Upper lobe of left lung (tissue), 4 donors: ENCODE data around the gene M6PR.

Experiments
- CTCF ChIP-seq, 6 experiments: fragments of 450-650 bp in 4 of 6; fragments of 200-600 bp in 2 of 6; sonication (generic) in 2 of 6; IDR thresholded peaks; one replicate each; pipeline ENCODE4 v1.5.1; 2016 to 2019; ENCODE audit warnings: antibody characterized with exemption in 6 of 6
- POLR2A ChIP-seq, 4 donors: fragments of 450-650 bp; IDR thresholded peaks; one replicate each; pipeline ENCODE4 v1.5.1; 2016 to 2017; ENCODE audit warnings: antibody characterized with exemption in 4 of 4, mild to moderate bottlenecking in 2 of 4

- no peak for TF ChIP-seq CTCF (IDR thresholded peaks at IDR 0.05)
- no peak for TF ChIP-seq POLR2A (IDR thresholded peaks at IDR 0.05)
Observed at GRCh38 chr12:8894378-8894777, 55.1 kb downstream of the M6PR start.
